Occipital lobe (tissue), 2 donors: ENCODE results near the gene IPPK. TPM values are rescaled to one million over a fixed set of nuclear protein-coding genes. Genes with fewer than 3 reads are reported as not detected.
"Not testable (repeated sequence)": the region's sequence is repeated elsewhere in the genome, so short reads cannot be mapped to it uniquely, and the experiment has no call there.

Source experiments
- DNase-seq: peaks from one replicate; lab custom pipeline; 2025; lab: John Stamatoyannopoulos, UW
- total RNA-seq: library from RNA; depleted of rRNA; stranded (reverse); fragments of >200 nt; gene quantifications from one replicate; pipeline ENCODE4 v1.2.3, GENCODE V29; 2014

The IPPK gene
- total RNA-seq, 1 donor from 2014 or later: 16.1 TPM

GRCh38 chr9:92598382-92598781 is 71.5 kb downstream of the IPPK start:
- no peak for DNase-seq

- no peak for DNase-seq
Measured at GRCh38 chr9:92595930-92596329, 74.0 kb downstream of the IPPK start.

GRCh38 chr9:92595075-92595474 is 74.9 kb downstream of the IPPK start:
- not testable (repeated sequence) for DNase-seq

- DNase-seq: no peak
Measured at GRCh38 chr9:92592946-92593861, 76.7 kb downstream of the IPPK start.

- DNase-seq: no peak
Measured at GRCh38 chr9:92592537-92592936, 77.4 kb downstream of the IPPK start.

GRCh38 chr9:92590377-92590776 is 79.6 kb downstream of the IPPK start:
- no peak for DNase-seq

GRCh38 chr9:92589923-92590322 is 80.0 kb downstream of the IPPK start:
- DNase-seq: no peak

GRCh38 chr9:92576175-92576574 is 93.8 kb downstream of the IPPK start:
- DNase-seq: no peak

- not testable (repeated sequence) for DNase-seq
Measured at GRCh38 chr9:92573612-92574011, 96.3 kb downstream of the IPPK start.

- not testable (repeated sequence) for DNase-seq
Measured at GRCh38 chr9:92571871-92572270, 98.1 kb downstream of the IPPK start.

GRCh38 chr9:92564982-92565381 is 104.9 kb downstream of the IPPK start:
- no peak for DNase-seq

GRCh38 chr9:92564504-92564903 is 105.4 kb downstream of the IPPK start:
- DNase-seq: no peak

Other genes with a start within 250 kb of the IPPK start
- gene OMD, start 245.7 kb downstream of the IPPK start, total RNA-seq: 2.5 TPM
- 7.8 TPM for gene ASPN, start 187.6 kb downstream of the IPPK start, total RNA-seq
- gene ECM2, start 134.1 kb downstream of the IPPK start, total RNA-seq: 5.6 TPM
- 31.4 TPM for gene BICD2, start 94.7 kb upstream of the IPPK start, total RNA-seq
- gene ZNF484, start 207.9 kb upstream of the IPPK start, total RNA-seq: 59.3 TPM